ENCODE results near the gene CLCF1.
"Not testable (repeated sequence)": the region's sequence is repeated elsewhere in the genome, so short reads cannot be mapped to it uniquely, and the experiment has no call there.

CLCF1 gene

DNA sequence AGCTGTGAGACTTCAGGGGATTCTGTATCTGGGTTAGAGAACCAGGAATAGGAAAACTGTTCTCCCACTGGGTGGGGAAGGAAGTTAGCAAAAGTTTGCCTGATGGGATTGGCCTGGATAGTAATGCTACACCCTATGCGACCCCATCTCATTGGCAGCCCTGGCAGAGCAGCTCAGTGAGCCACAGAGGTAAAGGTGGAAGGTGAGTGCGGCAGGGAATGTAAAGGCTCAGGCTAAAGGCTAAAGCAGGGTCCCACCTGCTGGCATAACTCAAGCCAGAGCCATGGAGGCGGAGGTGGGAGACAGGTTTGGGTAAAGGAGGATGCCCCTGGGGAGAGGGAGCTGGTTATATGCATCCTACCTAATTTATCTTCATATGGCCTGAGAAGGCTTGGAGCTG lies 51.3 kb downstream of the CLCF1 start:
- no peak for DNase-seq

DNA sequence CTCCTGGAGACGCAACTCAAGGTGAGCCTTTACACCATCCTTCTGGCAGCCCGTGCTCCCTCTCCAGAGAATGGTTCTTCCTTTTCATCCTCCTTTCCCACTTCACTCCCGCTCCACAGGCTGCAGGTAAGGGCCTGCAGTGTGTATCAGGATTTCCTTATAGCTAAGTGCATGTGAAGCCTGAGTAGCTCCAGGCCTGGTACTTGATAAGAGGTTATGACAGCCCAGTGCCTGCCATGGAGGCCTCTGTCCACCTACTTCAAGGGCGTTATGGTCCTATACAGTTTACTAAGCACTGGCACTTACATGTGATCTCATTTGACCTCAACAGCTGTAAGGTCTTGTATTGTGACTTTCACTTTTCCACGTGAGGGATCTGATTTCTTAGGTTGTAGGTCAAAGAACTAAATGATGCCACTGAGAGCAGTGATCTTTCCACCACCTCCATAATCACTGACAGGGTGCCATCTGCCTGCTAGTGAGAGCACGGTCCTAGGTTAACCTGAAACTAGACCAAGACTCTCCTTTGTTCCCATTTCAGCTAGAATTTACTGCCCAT lies 52.0 kb downstream of the CLCF1 start:
- DNase-seq: no peak

DNA sequence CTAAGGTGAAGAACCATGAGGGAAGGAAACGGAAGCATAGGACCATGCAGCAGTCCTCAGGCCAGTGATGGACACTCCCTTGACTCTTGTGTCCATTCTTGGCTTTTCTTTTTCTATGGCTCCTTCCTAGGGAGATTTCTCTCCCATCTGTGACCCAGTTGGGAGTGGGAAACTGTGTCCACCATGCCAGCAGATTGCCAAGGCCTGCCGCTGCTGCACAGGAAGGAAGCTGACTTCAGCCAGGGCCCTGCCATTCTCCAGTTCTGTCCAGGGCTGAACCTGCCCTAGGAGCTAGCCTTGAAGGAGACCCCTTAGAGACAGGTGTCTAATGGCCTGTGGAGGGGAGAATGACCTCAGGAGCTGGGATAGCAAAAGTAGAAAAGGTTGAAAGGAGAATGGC lies 52.7 kb downstream of the CLCF1 start:
- DNase-seq: no peak

DNA sequence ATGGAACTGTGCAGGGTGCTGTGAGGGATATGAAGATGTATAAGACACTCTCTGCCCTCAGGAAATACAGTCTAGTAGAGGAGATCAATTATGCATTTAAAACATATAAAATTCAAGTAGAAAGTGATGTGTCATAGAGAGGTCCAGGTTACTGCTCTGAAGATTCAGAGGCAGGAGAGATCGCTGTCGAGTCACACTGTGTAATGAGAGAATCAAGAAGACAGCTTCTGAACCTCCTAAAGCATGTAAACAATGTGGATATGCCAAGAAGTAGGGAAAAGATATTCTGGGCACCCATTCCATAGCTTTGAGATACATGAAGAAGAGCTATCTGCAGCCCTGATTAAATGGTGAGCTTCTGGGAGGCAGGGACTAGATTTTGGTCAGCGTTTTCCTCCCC lies 53.4 kb downstream of the CLCF1 start:
- DNase-seq: no peak

DNA sequence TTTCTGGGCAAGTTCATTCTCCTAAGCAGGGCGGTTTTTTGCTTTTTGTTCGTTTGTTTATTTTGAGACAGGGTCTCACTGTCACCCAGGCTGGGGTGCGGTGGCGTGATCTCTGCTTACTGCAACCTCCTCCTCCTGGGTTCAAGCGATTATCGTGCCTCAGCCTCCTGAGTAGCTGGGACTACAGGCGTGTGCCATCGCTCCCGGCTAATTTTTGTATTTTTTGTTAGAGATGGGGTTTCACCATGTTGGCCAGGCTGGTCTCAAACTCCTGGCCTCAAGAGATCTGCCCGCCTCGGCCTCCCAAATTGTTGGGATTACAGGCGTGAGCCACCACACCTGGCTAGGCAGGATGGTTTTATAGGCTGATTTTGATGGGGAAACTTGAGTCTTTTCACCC lies 54.5 kb downstream of the CLCF1 start:
- DNase-seq: not testable (repeated sequence)

DNA sequence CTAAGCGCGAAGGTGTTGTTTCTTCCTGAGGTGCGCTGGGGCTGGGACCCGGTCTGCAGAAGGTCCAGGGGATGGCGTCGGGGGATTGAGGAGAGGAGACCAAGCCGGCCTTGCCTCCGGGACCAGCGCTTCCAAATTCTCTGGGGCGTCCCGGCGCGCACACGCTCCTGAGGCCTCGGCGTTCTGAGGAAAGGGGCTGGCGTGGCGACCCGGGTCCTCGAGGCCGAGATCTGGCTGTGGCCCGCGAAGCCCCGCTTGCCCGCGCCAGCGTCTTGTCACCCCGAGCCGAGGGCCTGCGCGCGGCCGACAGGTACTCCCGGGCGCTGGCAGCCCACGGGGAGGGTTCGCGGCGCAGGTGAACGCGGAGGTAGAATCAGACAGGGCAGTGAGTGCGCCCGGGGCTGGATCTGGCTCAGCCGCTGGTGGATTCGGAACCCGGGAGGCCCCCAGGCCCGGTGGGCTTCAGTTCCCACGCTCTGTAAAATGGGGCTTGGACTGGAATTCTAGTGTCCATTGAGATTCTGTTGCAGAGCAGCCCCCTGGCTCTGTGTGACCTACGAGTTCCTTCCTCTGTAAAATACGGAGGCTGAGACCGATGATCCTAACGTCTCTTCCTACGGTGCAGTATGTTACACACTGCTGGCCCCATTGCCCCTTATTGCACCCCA lies 55.4 kb downstream of the CLCF1 start:
- DNase-seq: no peak

DNA sequence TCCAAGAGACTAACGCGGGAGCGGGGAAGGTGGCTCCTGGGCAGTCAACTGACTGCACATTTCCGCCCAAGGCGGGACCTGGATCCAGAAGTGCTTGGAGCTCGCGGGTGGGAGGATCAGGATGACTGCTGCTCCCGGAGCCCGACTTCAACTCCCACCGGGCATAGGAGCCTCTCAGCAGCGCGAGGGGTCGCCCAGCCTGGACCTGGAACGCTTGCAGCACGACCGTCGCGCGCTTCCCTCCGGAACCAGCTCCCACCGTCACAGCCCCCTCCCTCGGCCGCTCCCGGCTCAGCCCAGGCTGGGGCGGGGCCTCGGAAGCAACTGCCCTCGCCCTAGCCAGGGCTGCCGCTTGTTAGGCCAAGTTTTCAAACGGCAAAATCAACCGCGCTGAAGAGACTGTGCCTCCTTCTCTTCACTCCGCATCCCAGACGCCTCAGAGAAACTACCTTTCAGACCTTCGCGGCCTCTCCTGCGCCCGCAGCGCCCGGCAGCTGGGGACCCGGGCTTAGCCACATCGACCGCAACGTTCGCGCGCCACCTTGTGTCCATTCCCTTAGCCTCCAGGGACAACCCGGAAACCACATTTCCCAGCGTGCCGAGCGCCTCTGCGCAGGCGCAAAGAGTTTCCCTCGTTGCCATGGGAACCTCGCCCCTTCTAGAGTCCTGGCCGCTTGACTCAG lies 56.1 kb downstream of the CLCF1 start:
- peak; percentile 92 for DNase-seq

DNA sequence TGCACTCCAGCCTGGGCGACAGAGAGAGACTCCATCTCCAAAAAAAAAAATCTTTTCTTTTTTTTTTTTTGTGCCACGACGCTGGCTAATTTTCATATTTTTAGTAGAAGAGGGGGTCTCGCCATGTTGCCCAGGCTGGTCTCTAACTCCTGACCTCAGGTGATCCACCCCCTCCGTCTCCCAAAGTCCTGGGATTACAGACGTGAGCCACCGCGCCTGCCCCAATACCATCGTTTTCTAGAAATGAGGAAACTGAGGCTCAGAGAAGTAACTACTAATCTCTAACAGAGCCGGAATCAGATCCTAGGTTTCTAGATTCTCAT lies 56.6 kb downstream of the CLCF1 start:
- no peak for DNase-seq

DNA sequence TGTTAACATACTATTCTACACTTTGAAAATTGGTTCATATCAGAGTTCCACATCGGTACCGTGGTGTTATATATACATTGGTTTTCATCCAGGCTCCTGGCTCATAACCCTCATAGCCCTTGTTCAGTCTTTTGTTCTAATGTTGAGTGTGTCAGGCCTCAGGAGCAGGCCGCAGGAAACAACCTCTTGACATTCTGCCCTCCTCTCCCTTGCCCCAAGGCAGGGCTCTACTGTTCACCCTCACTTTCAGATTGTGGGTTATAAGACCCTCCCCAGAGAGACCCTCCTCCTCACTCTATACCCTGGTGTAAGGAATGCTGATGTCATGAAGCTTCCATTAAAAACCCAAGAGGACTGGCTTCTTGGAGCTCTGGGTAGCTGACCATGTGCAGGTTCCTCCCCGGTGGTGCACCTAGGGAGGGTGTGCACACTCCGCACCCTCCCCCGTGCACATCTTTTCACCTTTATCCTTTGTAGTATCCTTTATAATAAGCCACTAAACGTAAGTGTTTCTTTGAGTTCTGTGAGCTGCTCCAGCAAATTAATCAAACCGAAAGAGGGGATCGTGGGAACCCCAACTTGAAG lies 58.0 kb downstream of the CLCF1 start:
- no peak for DNase-seq

DNA sequence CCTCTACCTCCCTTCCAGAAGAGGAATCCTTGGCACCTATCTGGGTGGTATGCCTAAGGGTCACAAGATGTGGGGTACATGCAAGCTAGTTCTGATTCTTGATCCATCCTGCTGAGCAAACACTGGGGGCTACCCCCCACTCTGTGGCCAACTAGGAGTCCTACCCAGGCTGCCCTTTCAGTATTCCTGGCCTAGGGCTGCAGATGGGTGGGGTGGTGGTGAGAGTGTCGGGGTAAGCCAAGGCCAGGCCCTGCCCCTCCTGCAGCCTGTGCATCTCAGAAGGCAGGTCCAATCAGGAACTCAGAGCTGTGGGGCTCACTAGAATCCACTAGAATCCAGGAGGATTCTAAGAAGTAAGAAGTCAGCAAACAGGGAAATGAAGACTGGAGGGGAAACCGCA lies 59.2 kb downstream of the CLCF1 start:
- DNase-seq: no peak
